Measurements from ENCODE around the gene DYRK3. TPM values are rescaled to one million over a fixed set of nuclear protein-coding genes. Genes with fewer than 3 reads are reported as not detected.

The DYRK3 gene
- total RNA-seq, 1 experiment from 2014 or later: 28.3 TPM

DNA sequence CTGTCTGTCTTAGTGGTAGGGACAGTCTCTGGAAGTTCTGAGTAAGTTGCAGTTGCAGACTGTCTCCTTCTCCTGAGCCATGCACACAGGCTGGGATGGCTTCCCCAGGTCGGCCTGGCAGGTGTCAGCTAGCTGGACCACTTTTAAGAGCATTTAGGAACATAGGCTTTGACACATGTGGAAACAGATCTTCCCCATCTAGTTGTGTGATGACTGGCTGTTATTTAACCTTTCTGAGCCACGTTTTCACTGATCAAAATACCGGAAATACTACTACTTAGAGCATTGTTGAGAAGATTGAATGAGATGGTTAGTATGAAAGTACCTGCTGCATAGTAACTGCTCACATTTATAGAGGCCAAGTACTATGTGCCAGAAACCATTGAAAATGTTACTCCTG, 43.2 kb downstream of the DYRK3 start:
- no peak for DNase-seq
- H3K36me3 ChIP-seq (replicated peaks; ENCODE audit: control insufficient read depth, insufficient read depth, low read length): no peaks in the 10 kb centered on the region
- peaks cover 10% of the 10 kb centered on the region for H3K27me3 ChIP-seq (ENCODE audit: control insufficient read depth, insufficient read depth, low read length)
- H3K4me3 ChIP-seq (ENCODE audit: insufficient read depth, low read depth, low read length): no peak overlapping the region

DNA sequence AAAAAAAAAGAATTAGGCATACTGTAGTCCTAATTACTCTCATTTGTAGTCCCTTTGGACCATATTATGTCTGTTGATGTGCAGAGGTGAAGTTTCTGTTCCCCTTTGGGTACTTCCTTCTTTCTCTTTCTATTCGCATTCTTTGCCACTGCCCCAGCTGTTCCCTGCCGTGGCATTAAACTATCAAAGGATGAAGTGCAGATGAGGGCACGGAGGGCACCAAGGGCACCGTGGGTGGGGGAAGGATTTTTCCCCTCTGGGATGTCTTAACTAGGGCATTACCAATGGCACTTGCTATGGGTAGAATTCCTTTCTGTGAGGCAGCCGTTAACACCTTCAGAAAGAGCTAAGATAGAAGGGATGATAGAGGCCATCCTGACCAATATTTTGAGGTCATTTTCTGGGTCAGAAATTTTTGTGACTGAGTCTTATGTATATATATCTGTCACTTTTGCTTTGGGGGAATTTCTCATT, 44.4 kb downstream of the DYRK3 start:
- no peak for DNase-seq
- Histone ChIP-seq H3K36me3 (replicated peaks; ENCODE audit: control insufficient read depth, insufficient read depth, low read length) (no peaks in the 10 kb centered on the region), H3K4me3 (ENCODE audit: insufficient read depth, low read depth, low read length) (no peak overlapping the region), H3K27me3 (ENCODE audit: control insufficient read depth, insufficient read depth, low read length) (peaks cover 21% of the 10 kb centered on the region)

DNA sequence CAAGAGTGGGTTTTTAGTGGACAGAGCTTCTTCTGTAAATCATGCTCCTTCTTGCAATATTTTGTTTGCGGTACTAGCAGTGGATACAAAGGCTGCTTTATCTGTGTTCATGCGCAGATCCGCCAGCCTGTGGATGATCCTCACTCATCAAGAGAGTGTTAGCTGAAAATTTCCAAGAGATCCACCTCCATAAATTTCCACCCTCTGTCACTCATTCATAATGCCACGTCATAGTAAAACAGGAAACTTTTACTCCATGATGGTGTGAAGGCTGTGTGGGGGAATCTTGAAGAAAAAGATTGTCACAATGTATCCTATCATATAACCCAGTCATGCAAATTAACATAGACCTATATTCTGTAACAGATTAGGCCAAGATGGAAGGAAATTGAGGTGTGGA, 44.9 kb downstream of the DYRK3 start:
- Histone ChIP-seq H3K27me3 (ENCODE audit: control insufficient read depth, insufficient read depth, low read length) (peaks cover 21% of the 10 kb centered on the region), H3K4me3 (ENCODE audit: insufficient read depth, low read depth, low read length) (no peak overlapping the region), H3K36me3 (replicated peaks; ENCODE audit: control insufficient read depth, insufficient read depth, low read length) (no peaks in the 10 kb centered on the region)
- DNase-seq: no peak

DNA sequence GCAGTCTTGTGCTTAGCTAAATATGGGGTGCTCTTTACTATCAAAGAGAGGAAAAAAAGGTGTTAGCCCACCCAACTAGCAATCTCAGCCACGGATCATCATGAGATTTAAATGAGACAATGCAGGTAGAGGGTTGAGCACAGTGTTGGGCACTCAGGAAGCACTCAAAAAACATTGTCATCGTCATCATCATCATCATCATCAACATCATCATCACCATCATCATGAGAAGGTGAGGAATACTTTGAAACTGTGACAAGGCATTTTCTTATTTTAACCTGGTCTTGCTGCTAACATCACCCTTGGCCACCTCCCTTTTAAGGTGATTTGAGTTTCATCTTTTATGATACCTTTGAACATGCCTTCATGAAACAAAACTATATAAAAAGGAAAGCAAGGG, 46.0 kb downstream of the DYRK3 start:
- peaks cover 23% of the 10 kb centered on the region for H3K27me3 ChIP-seq (ENCODE audit: control insufficient read depth, insufficient read depth, low read length)
- no peak for DNase-seq
- no peak overlapping the region for H3K4me3 ChIP-seq (ENCODE audit: insufficient read depth, low read depth, low read length)
- no peaks in the 10 kb centered on the region for H3K36me3 ChIP-seq (replicated peaks; ENCODE audit: control insufficient read depth, insufficient read depth, low read length)

DNA sequence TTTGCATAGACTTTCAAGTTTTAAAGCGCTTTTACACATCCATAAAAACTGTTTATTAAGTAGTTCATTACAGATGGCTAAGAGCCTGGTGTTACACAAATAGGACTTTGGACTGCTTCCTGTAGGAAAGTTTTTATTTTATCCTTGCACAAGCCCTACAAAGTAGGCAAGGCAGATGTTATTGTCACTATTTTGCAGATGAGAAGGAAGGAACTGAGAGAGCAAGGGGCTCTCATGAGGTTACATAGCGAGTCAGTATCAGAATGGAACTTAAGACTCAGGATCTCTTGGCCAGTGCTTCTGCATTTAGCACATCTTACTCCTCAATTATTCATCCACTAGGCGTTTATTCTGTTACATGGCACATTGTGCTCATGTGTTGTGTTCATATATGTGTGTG, 46.8 kb downstream of the DYRK3 start:
- H3K36me3 ChIP-seq (replicated peaks; ENCODE audit: control insufficient read depth, insufficient read depth, low read length): no peaks in the 10 kb centered on the region
- no peak overlapping the region for H3K4me3 ChIP-seq (ENCODE audit: insufficient read depth, low read depth, low read length)
- H3K27me3 ChIP-seq (ENCODE audit: control insufficient read depth, insufficient read depth, low read length): peaks cover 26% of the 10 kb centered on the region
- no peak for DNase-seq

DNA sequence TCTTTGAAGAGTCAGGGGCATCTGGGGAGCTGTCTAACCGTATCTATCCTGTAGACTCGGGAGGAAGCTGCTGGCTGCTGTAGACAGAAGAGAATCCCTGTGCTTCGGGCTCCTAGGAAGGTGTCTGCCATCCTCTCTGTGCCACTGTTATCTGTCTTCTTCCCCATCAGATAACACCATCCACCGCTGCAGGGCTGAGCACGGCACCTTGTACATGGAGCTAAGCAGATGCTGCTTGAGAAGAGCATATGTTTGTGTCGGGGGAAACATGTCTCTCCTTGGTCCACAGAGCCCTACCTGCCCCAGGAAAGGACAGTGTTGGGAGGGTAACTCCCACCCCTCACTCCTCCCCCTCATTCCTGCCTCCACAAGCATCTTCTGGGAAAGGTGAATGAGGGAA, 48.0 kb downstream of the DYRK3 start:
- H3K36me3 ChIP-seq (replicated peaks; ENCODE audit: control insufficient read depth, insufficient read depth, low read length): no peaks in the 10 kb centered on the region
- no peak overlapping the region for H3K4me3 ChIP-seq (ENCODE audit: insufficient read depth, low read depth, low read length)

DNA sequence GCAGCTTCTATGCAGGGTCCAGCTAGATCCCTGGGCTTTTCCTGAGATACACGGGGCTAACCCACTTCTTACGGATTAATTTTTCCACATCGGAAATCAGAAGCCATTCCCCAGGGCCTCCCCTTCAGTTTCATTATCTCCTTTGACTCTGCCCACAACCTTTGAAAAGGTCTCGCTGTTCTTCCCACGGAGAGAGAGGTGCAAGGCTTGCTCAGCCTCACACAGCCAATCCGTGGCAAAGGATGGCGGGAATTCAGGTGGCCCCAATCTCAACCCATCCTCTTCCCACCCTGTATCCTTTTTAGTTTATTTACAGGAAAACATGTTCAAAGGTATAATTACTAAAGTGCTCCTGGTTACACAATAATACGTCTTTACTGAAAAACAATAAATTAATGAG, 48.7 kb downstream of the DYRK3 start:
- DNase-seq: no peak
- H3K4me3 ChIP-seq (ENCODE audit: insufficient read depth, low read depth, low read length): no peak overlapping the region
- H3K27me3 ChIP-seq (ENCODE audit: control insufficient read depth, insufficient read depth, low read length): peaks cover 26% of the 10 kb centered on the region
- H3K36me3 ChIP-seq (replicated peaks; ENCODE audit: control insufficient read depth, insufficient read depth, low read length): no peaks in the 10 kb centered on the region

More for the DNA sequence above, 48.0 kb downstream of the DYRK3 start:
- DNase-seq: no peak
- peaks cover 26% of the 10 kb centered on the region for H3K27me3 ChIP-seq (ENCODE audit: control insufficient read depth, insufficient read depth, low read length)

DNA sequence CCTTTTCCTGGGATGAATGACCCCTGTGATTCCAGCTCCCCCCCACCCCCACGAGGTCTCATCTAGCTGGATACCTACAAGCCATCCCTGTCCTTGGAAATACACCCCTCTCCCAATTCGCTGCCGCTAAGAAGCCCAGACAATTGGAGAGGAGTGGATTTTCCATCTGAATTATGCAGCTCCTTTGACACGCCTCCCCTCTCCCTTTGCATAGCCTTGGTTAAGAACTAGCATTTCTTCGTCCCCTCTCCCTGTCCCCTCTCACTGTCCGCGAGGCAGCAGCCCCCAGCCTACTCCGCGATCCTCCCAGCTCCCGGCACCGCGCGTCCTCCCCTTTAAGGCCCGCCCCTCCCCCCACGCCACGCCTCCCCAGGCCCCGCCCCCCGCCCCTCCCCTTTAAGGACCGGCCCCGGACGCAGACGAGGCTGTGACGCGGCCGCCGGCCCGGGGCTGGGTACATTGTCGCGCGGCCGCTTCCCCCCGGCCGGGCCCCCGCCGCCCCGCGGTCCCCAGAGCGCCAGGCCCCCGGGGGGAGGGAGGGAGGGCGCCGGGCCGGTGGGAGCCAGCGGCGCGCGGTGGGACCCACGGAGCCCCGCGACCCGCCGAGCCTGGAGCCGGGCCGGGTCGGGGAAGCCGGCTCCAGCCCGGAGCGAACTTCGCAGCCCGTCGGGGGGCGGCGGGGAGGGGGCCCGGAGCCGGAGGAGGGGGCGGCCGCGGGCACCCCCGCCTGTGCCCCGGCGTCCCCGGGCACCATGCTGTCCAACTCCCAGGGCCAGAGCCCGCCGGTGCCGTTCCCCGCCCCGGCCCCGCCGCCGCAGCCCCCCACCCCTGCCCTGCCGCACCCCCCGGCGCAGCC, 49.4 kb downstream of the DYRK3 start, which contains the start of gene MAPKAPK2:
MAPKAPK2 (plus strand) TSS at position 428 of the 856 bp plus-strand sequence; CDS start at position 753, 325 bp downstream.
- H3K36me3 ChIP-seq (replicated peaks; ENCODE audit: control insufficient read depth, insufficient read depth, low read length): no peaks in the 10 kb centered on the region
- peak; percentile 99 for DNase-seq

DNA sequence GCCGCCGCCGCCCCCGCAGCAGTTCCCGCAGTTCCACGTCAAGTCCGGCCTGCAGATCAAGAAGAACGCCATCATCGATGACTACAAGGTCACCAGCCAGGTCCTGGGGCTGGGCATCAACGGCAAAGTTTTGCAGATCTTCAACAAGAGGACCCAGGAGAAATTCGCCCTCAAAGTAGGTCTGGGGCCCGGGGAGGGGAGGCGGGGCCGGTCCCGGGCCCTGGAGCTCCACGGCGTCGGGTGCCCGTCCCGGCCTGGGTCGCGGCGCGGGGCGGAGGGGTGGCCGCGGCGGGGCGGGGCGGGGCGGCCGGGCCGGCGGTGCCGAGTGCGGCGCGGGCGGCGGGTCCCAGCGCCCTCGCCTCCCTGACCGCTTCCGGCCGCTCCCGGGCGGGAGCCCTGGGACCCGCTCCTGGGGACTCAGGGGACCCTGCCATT, 50.0 kb downstream of the DYRK3 start:
- Histone ChIP-seq H3K36me3 (replicated peaks; ENCODE audit: control insufficient read depth, insufficient read depth, low read length) (no peaks in the 10 kb centered on the region), H3K27me3 (ENCODE audit: control insufficient read depth, insufficient read depth, low read length) (peaks cover 26% of the 10 kb centered on the region), H3K4me3 (ENCODE audit: insufficient read depth, low read depth, low read length) (peak overlapping the region; percentile 75)
- DNase-seq: peak; percentile 86

More for the DNA sequence above, 49.4 kb downstream of the DYRK3 start, which contains the start of gene MAPKAPK2:
- peak within 1 kb of the TSS; percentile 75 for H3K4me3 ChIP-seq (ENCODE audit: insufficient read depth, low read depth, low read length)
- H3K27me3 ChIP-seq (ENCODE audit: control insufficient read depth, insufficient read depth, low read length): peaks cover 26% of the 10 kb centered on the region

DNA sequence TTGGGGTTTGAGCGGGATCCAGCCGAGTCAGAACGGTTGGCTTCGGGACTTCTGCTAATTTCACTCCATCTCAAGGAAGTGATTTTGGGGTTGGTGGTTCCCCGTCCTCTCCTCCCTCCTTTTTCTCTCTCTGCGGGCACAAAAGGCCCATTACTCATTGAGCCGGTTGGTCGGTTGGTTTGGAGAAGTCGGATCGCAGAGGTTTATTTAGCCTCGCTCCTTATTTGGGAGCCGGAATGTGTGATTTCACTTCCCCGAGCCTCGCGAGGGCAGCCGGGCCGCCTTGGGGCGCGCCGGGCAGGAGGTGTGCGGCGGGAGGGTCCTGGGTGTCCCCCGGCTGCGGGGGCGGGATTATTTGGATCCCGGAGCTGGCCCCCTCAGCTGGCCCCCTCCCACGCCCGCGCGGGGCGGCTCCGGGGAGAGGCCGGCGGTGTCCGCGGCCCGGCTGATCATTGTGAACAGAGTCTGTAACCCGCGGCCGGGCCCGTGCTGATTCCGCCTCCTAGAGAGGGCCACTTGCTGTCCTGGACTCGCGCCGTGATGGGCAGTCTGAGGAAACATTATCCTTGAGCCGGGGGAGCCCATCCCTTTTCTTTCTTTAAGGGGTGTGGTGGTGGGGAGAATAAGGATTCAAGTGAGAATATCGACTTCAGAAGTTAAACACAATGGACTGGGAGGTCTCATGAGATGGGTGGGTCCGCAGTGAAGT, 50.6 kb downstream of the DYRK3 start:
- Histone ChIP-seq H3K27me3 (ENCODE audit: control insufficient read depth, insufficient read depth, low read length) (peaks cover 23% of the 10 kb centered on the region), H3K4me3 (ENCODE audit: insufficient read depth, low read depth, low read length) (peak overlapping the region; percentile 75)
- peak; percentile 84 for DNase-seq

DNA sequence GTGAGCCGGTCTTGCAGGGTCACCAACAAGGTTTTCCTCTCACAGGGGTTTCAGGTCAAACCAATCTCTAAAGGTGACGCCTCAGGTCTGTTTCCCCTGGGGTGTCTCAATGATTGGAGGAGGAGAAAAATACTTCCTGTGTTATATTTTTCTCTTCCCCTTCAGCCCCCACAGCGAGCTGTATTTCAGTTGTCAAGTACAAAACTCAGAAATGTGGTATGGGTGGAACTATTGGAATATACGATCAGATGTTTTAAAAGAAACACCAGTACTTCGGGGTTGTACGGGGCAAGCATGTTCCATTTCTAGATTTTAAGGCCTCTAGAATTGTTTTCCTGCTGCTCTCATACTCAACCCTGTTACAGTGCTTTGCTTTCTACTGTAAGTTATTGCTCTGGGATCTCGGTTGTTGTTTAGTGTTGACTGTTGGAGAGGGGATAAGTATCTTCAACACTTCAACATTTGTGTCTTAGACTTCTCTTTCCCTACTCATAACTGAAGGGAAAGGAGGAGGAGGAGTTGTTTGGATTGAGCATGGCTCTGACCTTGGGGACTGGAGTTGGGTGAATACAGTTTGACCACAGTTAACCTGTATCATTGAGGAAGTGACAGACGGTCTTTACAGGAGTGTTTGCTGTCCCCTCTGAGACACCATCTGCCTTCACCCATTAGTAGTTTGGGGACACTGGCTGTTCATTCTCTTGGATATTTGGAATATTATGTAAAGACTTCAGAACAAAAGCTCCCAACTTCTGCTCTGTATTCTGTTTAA, 51.3 kb downstream of the DYRK3 start:
- H3K4me3 ChIP-seq (ENCODE audit: insufficient read depth, low read depth, low read length): peak overlapping the region; percentile 75
- H3K27me3 ChIP-seq (ENCODE audit: control insufficient read depth, insufficient read depth, low read length): peaks cover 23% of the 10 kb centered on the region
- no peak for DNase-seq
- H3K36me3 ChIP-seq (replicated peaks; ENCODE audit: control insufficient read depth, insufficient read depth, low read length): no peaks in the 10 kb centered on the region

More for the DNA sequence above, 50.6 kb downstream of the DYRK3 start:
- no peaks in the 10 kb centered on the region for H3K36me3 ChIP-seq (replicated peaks; ENCODE audit: control insufficient read depth, insufficient read depth, low read length)

DNA sequence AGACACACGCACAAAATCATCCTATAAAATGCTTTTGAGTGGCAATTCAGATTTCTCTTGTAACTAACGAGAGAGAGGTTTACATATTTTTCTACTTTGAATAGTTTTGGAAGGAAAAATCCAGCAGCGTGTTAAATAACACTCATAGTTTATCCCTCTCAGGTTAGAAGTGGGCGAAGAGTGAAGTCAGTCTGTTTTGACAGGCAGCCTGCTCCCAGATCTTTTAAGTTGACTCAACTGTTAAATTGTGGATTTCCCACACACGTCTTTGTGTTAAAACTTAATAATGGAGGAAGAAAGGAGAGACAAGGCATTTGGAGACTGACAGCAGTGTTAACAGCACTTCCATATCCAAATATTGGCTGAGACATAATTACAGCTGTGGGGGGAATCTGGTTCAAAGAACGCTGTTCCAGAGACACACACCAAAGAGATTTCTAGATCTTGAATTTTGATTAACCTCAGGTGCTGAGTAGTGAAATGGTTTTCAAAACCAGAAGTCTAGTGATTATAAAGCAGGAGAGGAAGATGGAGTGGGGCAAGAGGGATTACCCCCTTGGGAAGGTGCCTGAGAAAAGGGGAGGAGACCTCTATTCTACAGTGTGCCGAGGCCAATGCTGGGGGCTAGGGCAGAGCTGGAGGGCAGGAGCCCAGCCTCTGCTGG, 52.0 kb downstream of the DYRK3 start:
- no peaks in the 10 kb centered on the region for H3K36me3 ChIP-seq (replicated peaks; ENCODE audit: control insufficient read depth, insufficient read depth, low read length)
- H3K27me3 ChIP-seq (ENCODE audit: control insufficient read depth, insufficient read depth, low read length): peaks cover 23% of the 10 kb centered on the region
- no peak for DNase-seq
- H3K4me3 ChIP-seq (ENCODE audit: insufficient read depth, low read depth, low read length): no peak overlapping the region

DNA sequence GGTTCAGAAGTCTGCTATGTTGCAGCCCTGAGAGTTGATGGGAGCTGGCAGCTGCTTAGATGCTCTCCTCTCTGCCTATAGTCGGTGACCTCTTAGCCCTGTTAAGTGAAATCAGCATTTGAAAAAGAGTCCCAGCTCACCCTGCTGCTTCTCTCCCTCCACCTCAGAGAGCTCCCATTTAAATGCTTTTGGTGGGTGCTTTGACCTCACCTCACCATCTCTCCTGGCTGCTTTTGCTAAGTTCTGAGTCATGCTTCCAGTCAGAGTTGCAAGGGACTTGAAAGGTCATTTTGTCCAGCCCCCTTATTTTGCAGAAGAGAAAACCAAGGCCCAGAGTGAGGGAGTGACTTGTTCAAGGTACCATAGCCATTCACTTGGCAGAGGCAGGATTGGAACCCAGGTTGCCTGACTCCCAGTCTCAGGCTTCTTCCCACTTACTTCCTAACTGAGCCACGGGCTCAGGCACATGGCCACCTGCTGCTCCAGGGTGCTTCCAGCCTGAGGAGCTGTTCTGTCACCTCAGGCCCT, 52.6 kb downstream of the DYRK3 start:
- peak; percentile 82 for DNase-seq
- peaks cover 21% of the 10 kb centered on the region for H3K27me3 ChIP-seq (ENCODE audit: control insufficient read depth, insufficient read depth, low read length)
- no peak overlapping the region for H3K4me3 ChIP-seq (ENCODE audit: insufficient read depth, low read depth, low read length)
- H3K36me3 ChIP-seq (replicated peaks; ENCODE audit: control insufficient read depth, insufficient read depth, low read length): no peaks in the 10 kb centered on the region

DNA sequence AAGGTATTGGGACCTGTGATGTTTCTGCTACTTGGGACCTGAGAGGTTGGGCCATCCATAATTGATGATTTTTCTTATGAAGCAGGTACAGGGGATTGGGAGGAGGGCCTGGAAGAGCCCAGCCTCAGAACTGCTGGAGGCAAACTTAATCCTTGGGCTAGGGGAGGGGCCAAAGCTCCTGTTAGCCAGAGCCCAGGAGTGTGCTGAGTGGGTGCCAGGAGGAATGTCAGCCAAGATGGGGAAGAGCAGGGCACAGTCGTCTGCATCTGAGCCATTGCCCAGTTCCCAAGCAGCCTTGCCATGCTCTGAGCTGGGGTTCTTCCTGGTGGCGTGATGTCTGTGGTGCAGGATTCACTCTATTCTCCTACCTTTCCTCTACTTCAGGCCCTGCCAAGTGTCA, 55.2 kb downstream of the DYRK3 start:
- Histone ChIP-seq H3K4me3 (ENCODE audit: insufficient read depth, low read depth, low read length) (no peak overlapping the region), H3K27me3 (ENCODE audit: control insufficient read depth, insufficient read depth, low read length) (peaks cover 5% of the 10 kb centered on the region), H3K36me3 (replicated peaks; ENCODE audit: control insufficient read depth, insufficient read depth, low read length) (no peaks in the 10 kb centered on the region)
- DNase-seq: no peak

All from H7 (cell line).